NCI-H1436 treated with DMSO at 0.1 percent for 48 hours (cell line): ENCODE measurements around the gene NRF1.
"Not testable (repeated sequence)": the region's sequence is repeated elsewhere in the genome, so short reads cannot be mapped to it uniquely, and the experiment has no call there.

ENCODE experiments used
- DNase-seq: peaks from one replicate; lab custom pipeline; 2025; lab: John Stamatoyannopoulos, UW

NRF1 gene

GRCh38 chr7:129649128-129649690, 37.7 kb downstream of the NRF1 start:
- no peak for DNase-seq

DNA sequence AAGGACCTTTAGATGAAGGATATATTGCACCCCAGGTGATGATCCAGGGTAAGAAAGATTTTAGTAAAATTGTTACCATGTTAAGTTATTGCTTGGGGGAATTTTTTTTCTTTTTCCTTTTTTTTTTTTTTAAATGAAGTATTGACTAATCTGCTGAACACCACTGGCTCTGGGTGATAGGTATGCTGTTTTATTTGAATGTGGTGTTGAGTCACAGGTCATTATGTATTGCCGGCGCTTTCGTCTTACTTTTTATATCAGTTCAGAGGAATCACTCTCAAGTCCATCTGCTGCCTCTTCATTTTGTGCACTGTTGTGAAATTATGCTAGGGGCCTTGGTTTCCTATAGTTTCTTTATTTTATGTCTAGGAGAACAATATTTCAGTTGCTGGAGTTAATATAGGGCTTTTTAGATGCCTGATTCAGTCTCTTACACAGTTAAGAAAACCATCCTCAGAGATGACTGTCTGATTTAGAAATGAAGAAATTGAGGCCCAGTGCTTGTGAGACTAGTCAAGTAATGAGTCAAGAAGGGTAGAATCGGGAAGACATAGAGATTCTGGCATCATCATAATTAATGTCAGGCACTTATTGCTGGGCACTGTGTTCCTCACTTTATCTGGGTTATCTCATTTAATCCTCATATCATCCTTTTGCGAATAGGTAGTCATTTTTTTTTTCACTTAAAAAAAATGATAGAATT, 38.7 kb downstream of the NRF1 start:
- DNase-seq: no peak

GRCh38 chr7:129652914-129653313, 41.4 kb downstream of the NRF1 start:
- DNase-seq: no peak

GRCh38 chr7:129655811-129656210, 44.3 kb downstream of the NRF1 start:
- DNase-seq: no peak

DNA sequence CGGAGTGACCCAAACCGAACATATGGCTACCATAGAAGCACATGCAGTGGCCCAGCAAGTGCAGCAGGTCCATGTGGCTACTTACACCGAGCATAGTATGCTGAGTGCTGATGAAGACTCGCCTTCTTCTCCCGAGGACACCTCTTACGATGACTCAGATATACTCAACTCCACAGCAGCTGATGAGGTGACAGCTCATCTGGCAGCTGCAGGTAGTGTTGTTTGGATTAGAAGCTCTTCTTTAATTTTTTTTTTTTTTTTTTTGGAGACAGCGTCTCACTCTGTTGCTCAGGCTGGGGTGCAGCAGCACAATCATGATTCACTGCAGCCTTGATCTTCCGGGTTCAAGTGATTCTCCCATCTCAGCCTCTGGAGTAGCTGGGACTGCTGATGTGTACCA, 45.8 kb downstream of the NRF1 start:
- DNase-seq: no peak

- not testable (repeated sequence) for DNase-seq
Observed at GRCh38 chr7:129659907-129660306, 48.4 kb downstream of the NRF1 start.

DNA sequence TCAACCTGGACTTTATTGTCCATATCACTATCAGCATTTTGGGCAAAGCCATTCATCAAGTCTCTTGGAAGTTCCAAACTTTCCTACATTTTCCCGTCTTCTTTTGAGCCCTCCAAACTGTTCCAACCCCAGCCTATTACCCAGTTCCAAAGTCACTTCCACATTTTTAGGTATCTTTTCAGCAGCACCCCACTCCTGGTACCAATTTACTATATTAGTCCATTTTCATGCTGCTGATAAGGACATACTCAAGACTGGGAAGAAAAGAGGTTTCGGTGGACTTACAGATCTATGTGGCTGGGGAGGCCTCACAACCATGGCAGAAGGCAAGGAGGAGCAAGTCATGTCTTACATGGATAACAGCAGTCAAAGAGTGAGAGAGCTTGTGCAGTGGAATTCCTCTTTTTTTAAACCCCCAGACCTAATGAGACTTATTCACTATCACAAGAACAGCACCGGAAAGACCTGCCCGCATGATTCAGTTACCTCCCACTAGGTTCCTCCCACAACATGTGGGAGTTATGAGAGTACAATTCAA, 50.2 kb downstream of the NRF1 start:
- no peak for DNase-seq

DNA sequence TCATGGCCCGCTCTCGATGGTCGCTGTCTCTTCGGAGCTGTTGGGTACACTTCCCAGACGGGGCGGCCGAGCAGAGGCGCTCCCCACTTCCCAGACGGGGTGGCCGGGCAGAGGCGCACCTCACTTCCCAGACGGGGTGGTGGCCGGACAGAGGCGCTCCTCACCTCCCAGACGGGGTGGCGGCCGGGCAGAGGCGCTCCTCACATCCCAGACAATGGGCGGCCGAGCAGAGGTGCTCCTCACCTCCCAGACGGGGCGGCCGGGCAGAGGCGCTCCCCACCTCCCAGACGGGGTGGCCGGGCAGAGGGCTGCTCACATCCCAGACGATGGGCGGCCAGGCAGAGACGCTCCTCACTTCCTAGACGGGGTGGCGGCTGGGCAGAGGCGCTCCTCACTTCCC, 51.7 kb downstream of the NRF1 start:
- DNase-seq: not testable (repeated sequence)

GRCh38 chr7:129664029-129665012, 52.8 kb downstream of the NRF1 start:
- DNase-seq: peak; percentile 29

- no peak for DNase-seq
Observed at GRCh38 chr7:129665013-129665401, 53.5 kb downstream of the NRF1 start.

DNA sequence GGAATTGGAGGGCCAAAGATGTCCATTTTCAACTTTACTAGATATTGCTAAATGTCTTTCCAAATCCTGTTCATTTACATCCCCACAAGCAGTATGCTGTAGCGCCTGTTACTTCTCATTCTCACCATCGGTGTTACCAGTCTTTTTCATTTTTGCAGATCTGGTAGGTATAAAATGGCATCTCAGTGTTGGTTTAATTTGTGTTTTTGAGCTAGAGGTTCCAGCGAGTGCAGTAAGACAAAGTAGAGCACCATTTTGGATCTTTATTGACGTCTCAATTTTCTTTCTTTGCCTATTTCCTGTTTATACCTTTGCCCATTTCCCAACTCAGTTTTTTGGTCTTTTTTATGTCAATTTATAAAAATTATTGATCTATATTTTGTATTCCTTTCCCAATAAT, 55.6 kb downstream of the NRF1 start:
- DNase-seq: no peak

DNA sequence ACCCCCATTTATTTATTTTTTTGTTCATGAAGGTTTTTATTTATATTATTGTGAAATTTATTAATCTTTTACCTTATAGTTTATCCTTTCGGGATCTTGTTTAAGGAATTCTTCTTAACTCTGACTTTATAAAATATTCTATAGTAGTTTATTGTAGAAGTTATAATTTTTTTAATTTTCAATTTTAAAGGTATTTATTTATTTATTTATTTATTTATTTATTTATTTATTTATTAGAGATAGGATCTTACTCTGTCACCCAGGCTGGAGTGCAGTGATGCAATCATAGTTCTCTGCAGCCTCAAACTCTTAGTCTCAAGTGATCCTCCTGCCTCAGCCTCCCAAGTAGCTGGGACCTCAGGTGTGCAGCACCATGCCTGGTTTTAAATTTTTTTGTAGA, 56.0 kb downstream of the NRF1 start:
- DNase-seq: no peak

- DNase-seq: no peak
Observed at GRCh38 chr7:129669901-129670300, 58.4 kb downstream of the NRF1 start.

GRCh38 chr7:129670656-129671055, 59.1 kb downstream of the NRF1 start:
- DNase-seq: no peak

- peak; percentile 12 for DNase-seq
Observed at GRCh38 chr7:129671266-129671665, 59.7 kb downstream of the NRF1 start.

DNA sequence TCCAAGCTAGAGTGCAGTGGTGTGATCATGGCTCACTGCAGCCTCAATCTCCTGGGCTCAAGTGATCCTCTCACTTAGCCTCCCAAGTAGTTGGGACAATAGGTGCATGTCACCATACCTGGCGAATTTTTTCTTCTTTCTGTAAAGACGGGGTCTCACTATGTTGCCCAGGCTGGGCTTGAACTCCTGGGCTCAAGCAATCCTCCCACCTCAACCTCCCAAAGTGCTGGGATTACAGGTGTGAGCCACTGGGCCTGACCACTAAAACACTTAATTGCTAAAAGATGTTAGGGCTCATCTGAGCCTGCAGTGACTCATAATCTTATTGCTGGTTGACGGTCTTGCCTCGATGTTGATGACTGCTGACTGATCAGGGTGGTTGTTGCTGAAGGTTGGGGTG, 63.0 kb downstream of the NRF1 start:
- not testable (repeated sequence) for DNase-seq

- no peak for DNase-seq
Observed at GRCh38 chr7:129675521-129675920, 64.0 kb downstream of the NRF1 start.

- no peak for DNase-seq
Observed at GRCh38 chr7:129676017-129676897, 64.7 kb downstream of the NRF1 start.

DNA sequence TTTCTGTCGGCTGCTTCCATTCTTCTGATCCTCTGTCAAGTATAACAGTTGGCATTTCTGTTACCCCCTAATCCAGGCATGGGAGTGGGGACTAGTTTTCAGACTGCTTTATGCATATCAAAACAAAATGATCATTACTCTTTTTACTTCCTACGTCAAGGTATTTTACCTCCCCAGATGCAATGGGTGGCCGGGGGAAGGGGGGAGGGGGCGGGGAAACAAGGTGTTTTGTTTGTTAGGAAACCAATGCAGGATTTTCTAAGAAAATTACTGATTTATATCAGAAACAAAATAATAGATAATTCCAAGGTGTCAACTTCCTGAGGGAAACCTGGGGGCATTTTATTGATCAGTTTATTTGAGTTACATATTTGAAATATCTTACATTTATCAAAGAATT, 66.3 kb downstream of the NRF1 start:
- DNase-seq: no peak

GRCh38 chr7:129678606-129679005, 67.1 kb downstream of the NRF1 start:
- no peak for DNase-seq

DNA sequence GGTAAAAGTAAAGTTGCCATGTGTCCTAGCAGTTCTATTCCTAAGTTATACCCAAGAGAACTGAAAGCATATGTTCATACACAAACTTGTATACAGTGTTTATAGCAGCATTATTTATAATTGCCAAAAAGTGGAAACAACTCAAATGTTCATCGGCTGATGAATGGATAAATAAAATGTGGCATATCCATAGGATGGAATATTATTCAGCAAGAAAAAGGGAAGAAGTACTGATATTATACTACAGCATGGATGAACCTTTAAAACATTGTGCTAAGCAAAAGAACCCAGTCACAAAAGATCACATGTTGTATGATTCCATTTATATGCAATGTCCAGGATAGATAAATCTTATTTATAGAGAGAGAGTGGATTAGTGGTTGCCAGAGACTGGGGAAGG, 68.9 kb downstream of the NRF1 start:
- no peak for DNase-seq

DNA sequence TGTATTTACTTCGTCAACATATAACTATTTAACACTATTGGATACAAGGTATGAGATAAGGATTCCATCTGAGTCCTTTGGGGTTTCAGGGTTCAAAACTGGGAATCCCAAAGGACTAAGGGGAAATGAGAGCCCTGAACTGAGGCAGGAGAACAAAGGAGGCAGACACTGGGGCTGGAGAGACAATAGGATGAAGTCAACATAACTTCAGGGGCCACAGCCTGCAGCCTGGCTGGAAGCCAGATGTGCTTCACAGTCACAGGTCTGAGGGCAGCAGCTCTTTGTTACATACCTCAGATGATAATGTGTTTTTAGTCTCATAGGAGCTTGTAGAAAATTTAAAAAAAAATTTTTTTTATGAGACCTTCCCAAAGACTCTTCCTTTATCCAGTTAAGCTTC, 73.3 kb downstream of the NRF1 start:
- DNase-seq: no peak
